GM21619 (cell line): ENCODE data around the gene SLC15A4.
"Not testable (repeated sequence)": the region's sequence is repeated elsewhere in the genome, so short reads cannot be mapped to it uniquely, and the experiment has no call there.

Experiments used
- ATAC-seq: cut with Tn5 transposase; IDR thresholded peaks from one replicate; pipeline ENCODE4 v1.9.1; 2021; ENCODE audit not compliant: unreplicated experiment

The SLC15A4 gene

GRCh38 chr12:128814411-128815261 lies 9.1 kb downstream of the SLC15A4 start:
- ATAC-seq = no peak

- peak; percentile 30 for ATAC-seq
Measured at GRCh38 chr12:128813883-128814282, 9.9 kb downstream of the SLC15A4 start.

- ATAC-seq = no peak
Measured at GRCh38 chr12:128813392-128813791, 10.4 kb downstream of the SLC15A4 start.

- ATAC-seq = no peak
Measured at GRCh38 chr12:128811806-128812205, 12.0 kb downstream of the SLC15A4 start.

GRCh38 chr12:128810182-128811127 lies 13.3 kb downstream of the SLC15A4 start:
- ATAC-seq = peak; percentile 85

GRCh38 chr12:128808651-128809050 lies 15.1 kb downstream of the SLC15A4 start:
- ATAC-seq = no peak

- ATAC-seq = no peak
Measured at GRCh38 chr12:128807161-128807724, 16.5 kb downstream of the SLC15A4 start.

- no peak for ATAC-seq
Measured at GRCh38 chr12:128806573-128806972, 17.2 kb downstream of the SLC15A4 start.

GRCh38 chr12:128805406-128805805 lies 18.4 kb downstream of the SLC15A4 start:
- not testable (repeated sequence) for ATAC-seq

GRCh38 chr12:128804762-128805161 lies 19.0 kb downstream of the SLC15A4 start:
- no peak for ATAC-seq

GRCh38 chr12:128803788-128804187 lies 20.0 kb downstream of the SLC15A4 start:
- ATAC-seq = no peak

- no peak for ATAC-seq
Measured at GRCh38 chr12:128802756-128803155, 21.0 kb downstream of the SLC15A4 start.

GRCh38 chr12:128801879-128802391 lies 21.8 kb downstream of the SLC15A4 start:
- ATAC-seq = no peak

GRCh38 chr12:128800606-128801005 lies 23.2 kb downstream of the SLC15A4 start:
- no peak for ATAC-seq

- ATAC-seq = no peak
Measured at GRCh38 chr12:128798571-128799341, 25.0 kb downstream of the SLC15A4 start.

GRCh38 chr12:128797119-128798118 lies 26.3 kb downstream of the SLC15A4 start:
- ATAC-seq = peak; percentile 60

GRCh38 chr12:128796439-128797118 lies 27.2 kb downstream of the SLC15A4 start:
- ATAC-seq = no peak

- ATAC-seq = no peak
Measured at GRCh38 chr12:128795530-128796361, 28.0 kb downstream of the SLC15A4 start.
